Measurements from ENCODE around the gene TBCE. TPM values are rescaled to one million over a fixed set of nuclear protein-coding genes. Genes with fewer than 3 reads are reported as not detected.
"Not testable (repeated sequence)": the region's sequence is repeated elsewhere in the genome, so short reads cannot be mapped to it uniquely, and the experiment has no call there.

TBCE gene
- total RNA-seq, 2 experiments from 2014 or later = 7.0 to 8.4 TPM

- no peak for TF ChIP-seq CTCF (IDR thresholded peaks at IDR 0.05)
- DNase-seq = no peak
- no peaks in the 10 kb centered on the region for H3K9me3 ChIP-seq (ENCODE audit: control insufficient read depth in 1 of 2, insufficient read depth in 1 of 2, low read length in 2 of 2)
- peaks cover 11% of the 10 kb centered on the region for H3K4me1 Mint-ChIP-seq (ENCODE audit: low read depth)
- H3K4me3 ChIP-seq (ENCODE audit: low read length) = no peak overlapping the region
- no peaks in the 10 kb centered on the region for H3K4me1 ChIP-seq (ENCODE audit: insufficient read depth, low read length)
- H3K9me3 Mint-ChIP-seq = no peaks in the 10 kb centered on the region
- ChIA-PET CTCF (interaction anchor here (0.9 kb wide), 1 partner anchor 18 kb away, joined by 3 read pairs; no protein-coding TSS in a partner anchor), POLR2A (no interaction called here)
- H3K36me3 ChIP-seq (ENCODE audit: insufficient read depth, low read length) = peaks cover 28% of the 10 kb centered on the region
- H3K27ac Mint-ChIP-seq = no peak overlapping the region
- H3K27me3 Mint-ChIP-seq = no peaks in the 10 kb centered on the region
- H3K36me3 Mint-ChIP-seq (ENCODE audit: low read depth) = peaks cover 48% of the 10 kb centered on the region
- intact Hi-C loops (cut with DNase I, micrococcal nuclease) = no loop called here
- H3K27ac ChIP-seq (ENCODE audit: low read depth in 1 of 2, low read length in 2 of 2) = no peak overlapping the region
- no peak for ATAC-seq (ENCODE audit: poor library complexity)
- no peak overlapping the region for H3K4me3 Mint-ChIP-seq
- no peaks in the 10 kb centered on the region for H3K27me3 ChIP-seq (ENCODE audit: control insufficient read depth in 1 of 2, insufficient read depth in 2 of 2, low read length in 2 of 2)
These were observed 8.8 kb downstream of the TBCE start for GRCh38 chr1:235375919-235376605.

- H3K9me3 Mint-ChIP-seq; H3K4me1 Mint-ChIP-seq (ENCODE audit: low read depth); H3K4me3 ChIP-seq (ENCODE audit: low read length); POLR2A ChIA-PET; H3K27me3 ChIP-seq (ENCODE audit: control insufficient read depth in 1 of 2, insufficient read depth in 2 of 2, low read length in 2 of 2); DNase-seq; ATAC-seq (ENCODE audit: poor library complexity); H3K4me1 ChIP-seq (ENCODE audit: insufficient read depth, low read length); H3K27me3 Mint-ChIP-seq; H3K27ac ChIP-seq (ENCODE audit: low read depth in 1 of 2, low read length in 2 of 2); H3K9me3 ChIP-seq (ENCODE audit: control insufficient read depth in 1 of 2, insufficient read depth in 1 of 2, low read length in 2 of 2); intact Hi-C loops (cut with DNase I, micrococcal nuclease); H3K4me3 Mint-ChIP-seq; H3K27ac Mint-ChIP-seq: not testable (repeated sequence)
- CTCF ChIA-PET = interaction anchor here (0.6 kb wide), 1 partner anchor 428 kb away, joined by 3 read pairs; no protein-coding TSS in a partner anchor
- H3K36me3 Mint-ChIP-seq (ENCODE audit: low read depth) = peaks cover 56% of the 10 kb centered on the region
- H3K36me3 ChIP-seq (ENCODE audit: insufficient read depth, low read length) = peaks cover 29% of the 10 kb centered on the region
These were observed 11.0 kb downstream of the TBCE start for GRCh38 chr1:235378134-235378735.

DNA sequence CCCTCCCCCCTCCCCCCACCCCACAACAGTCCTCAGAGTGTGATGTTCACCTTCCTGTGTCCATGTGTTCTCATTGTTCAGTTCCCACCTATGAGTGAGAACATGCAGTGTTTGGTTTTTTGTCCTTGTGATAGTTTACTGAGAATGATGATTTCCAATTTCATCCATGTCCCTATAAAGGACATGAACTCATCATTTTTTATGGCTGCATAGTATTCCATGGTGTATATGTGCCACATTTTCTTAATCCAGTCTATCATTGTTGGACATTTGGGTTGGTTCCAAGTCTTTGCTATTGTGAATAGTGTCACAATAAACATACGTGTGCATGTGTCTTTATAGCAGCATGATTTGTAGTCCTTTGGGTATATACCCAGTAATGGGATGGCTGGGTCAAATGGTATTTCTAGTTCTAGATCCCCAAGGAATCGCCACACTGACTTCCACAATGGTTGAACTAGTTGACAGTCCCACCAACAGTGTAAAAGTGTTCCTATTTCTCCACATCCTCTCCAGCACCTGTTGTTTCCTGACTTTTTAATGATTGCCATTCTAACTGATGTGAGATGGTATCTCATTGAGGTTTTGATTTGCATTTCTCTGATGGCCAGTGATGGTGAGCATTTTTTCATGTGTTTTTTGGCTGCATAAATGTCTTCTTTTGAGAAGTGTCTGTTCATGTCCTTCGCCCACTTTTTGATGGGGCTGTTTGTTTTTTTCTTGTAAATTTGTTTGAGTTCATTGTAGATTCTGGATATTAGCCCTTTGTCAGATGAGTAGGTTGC is 14.9 kb downstream of the TBCE start:
- H3K27ac Mint-ChIP-seq; H3K9me3 ChIP-seq (ENCODE audit: control insufficient read depth in 1 of 2, insufficient read depth in 1 of 2, low read length in 2 of 2); H3K27ac ChIP-seq (ENCODE audit: low read depth in 1 of 2, low read length in 2 of 2); H3K4me3 Mint-ChIP-seq; CTCF ChIA-PET; H3K4me3 ChIP-seq (ENCODE audit: low read length); DNase-seq; H3K27me3 ChIP-seq (ENCODE audit: control insufficient read depth in 1 of 2, insufficient read depth in 2 of 2, low read length in 2 of 2); H3K4me1 Mint-ChIP-seq (ENCODE audit: low read depth); H3K9me3 Mint-ChIP-seq; intact Hi-C loops (cut with DNase I, micrococcal nuclease); ATAC-seq (ENCODE audit: poor library complexity); POLR2A ChIA-PET; H3K27me3 Mint-ChIP-seq; H3K4me1 ChIP-seq (ENCODE audit: insufficient read depth, low read length): not testable (repeated sequence)
- peaks cover 18% of the 10 kb centered on the region for H3K36me3 ChIP-seq (ENCODE audit: insufficient read depth, low read length)
- H3K36me3 Mint-ChIP-seq (ENCODE audit: low read depth) = peaks cover 48% of the 10 kb centered on the region

GRCh38 chr1:235385633-235386032 is 18.4 kb downstream of the TBCE start:
- H3K27ac ChIP-seq (ENCODE audit: low read depth in 1 of 2, low read length in 2 of 2); H3K9me3 ChIP-seq (ENCODE audit: control insufficient read depth in 1 of 2, insufficient read depth in 1 of 2, low read length in 2 of 2); H3K4me1 Mint-ChIP-seq (ENCODE audit: low read depth); H3K4me3 Mint-ChIP-seq; H3K27me3 ChIP-seq (ENCODE audit: control insufficient read depth in 1 of 2, insufficient read depth in 2 of 2, low read length in 2 of 2); intact Hi-C loops (cut with DNase I, micrococcal nuclease); H3K4me1 ChIP-seq (ENCODE audit: insufficient read depth, low read length); CTCF ChIA-PET; H3K27ac Mint-ChIP-seq; ATAC-seq (ENCODE audit: poor library complexity); POLR2A ChIA-PET; H3K27me3 Mint-ChIP-seq; H3K4me3 ChIP-seq (ENCODE audit: low read length); H3K9me3 Mint-ChIP-seq; DNase-seq; H3K36me3 ChIP-seq (ENCODE audit: insufficient read depth, low read length): not testable (repeated sequence)
- peaks cover 38% of the 10 kb centered on the region for H3K36me3 Mint-ChIP-seq (ENCODE audit: low read depth)
